GM12878 (cell line): ENCODE measurements around the gene STARD13.

ENCODE experiments used
- CTCF ChIP-seq, 3 experiments: IDR thresholded peaks in 2 of 3; conservative IDR thresholded peaks in 1 of 3; 2 replicates each; pipeline ENCODE4 v1.5.1; 2011; ENCODE audit warnings: low read depth in 3 of 3, low read length in 3 of 3, mild to moderate bottlenecking in 3 of 3, control low read depth in 2 of 3, moderate library complexity in 2 of 3, inconsistent platforms in 1 of 3, mixed read lengths in 1 of 3; ENCODE audit not compliant: control insufficient read depth in 2 of 3, insufficient read depth in 1 of 3; ENCODE audit errors: extremely low read depth in 1 of 3
- MEF2A ChIP-seq: IDR thresholded peaks from 2 replicates; pipeline ENCODE4 v1.6.1; 2011; ENCODE audit warnings: low read depth, mild to moderate bottlenecking, low read length, moderate library complexity; ENCODE audit not compliant: insufficient read depth
- RFX5 ChIP-seq: IDR thresholded peaks from 2 replicates; pipeline ENCODE4 v1.6.1; 2011; ENCODE audit warnings: low read depth, low read length, improper control_type of control experiment

GRCh38 chr13:33261387-33262061 is 24.0 kb downstream of the STARD13 start:
- no peak for TF ChIP-seq CTCF (IDR thresholded peaks at IDR 0.05 in 2 of 3, conservative IDR thresholded peaks at IDR 0.05 in 1 of 3; ENCODE audit: control insufficient read depth in 2 of 3, extremely low read depth in 1 of 3, insufficient read depth in 1 of 3, low read depth in 3 of 3, low read length in 3 of 3)
- no peak for TF ChIP-seq MEF2A
- no peak for TF ChIP-seq RFX5
